IMR-90 (cell line): ENCODE data around the gene TNRC6B.

ENCODE experiments used
- CEBPB ChIP-seq: IDR thresholded peaks from 2 replicates; pipeline ENCODE4 v1.6.1; 2012; ENCODE audit warnings: low read depth, low read length, improper control_type of control experiment
- RCOR1 ChIP-seq: IDR thresholded peaks from 2 replicates; pipeline ENCODE4 v1.6.1; 2012; ENCODE audit warnings: mild to moderate bottlenecking, low read length, improper control_type of control experiment; ENCODE audit not compliant: insufficient replicate concordance
- SMC3 ChIP-seq: fragments of 150-350 bp; IDR thresholded peaks from 2 replicates; pipeline ENCODE4 v1.6.1; 2016; ENCODE audit warnings: low read depth, mild to moderate bottlenecking, antibody characterized with exemption, low read length, moderate library complexity
- TF ChIP-seq, protein P1 (sequence below): conservative IDR thresholded peaks from 2 replicates; pipeline ENCODE4 v1.5.1; 2012; ENCODE audit warnings: mild to moderate bottlenecking, low read depth, low read length, improper control_type of control experiment

DNA sequence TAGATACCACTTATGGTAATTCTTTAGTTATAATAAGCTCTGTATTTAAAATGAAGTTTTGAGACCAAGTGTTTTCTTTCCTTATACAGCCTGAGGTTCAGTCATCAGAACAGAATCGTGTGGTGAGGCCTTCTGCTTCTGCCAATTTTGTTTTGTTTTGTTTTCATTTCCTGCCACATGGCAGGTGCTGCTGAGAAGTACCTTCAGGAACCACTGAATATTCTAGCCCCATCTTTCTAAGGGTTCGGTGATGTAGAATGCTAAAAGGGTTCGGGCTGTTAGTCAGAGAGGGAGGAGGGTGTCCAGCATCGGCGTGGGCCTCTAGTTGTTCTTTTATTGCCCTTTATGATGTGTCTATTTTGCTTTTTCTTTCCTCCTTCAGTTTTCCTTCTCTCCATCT is 25.8 kb downstream of the TNRC6B start:
- TF ChIP-seq, protein P1, sequence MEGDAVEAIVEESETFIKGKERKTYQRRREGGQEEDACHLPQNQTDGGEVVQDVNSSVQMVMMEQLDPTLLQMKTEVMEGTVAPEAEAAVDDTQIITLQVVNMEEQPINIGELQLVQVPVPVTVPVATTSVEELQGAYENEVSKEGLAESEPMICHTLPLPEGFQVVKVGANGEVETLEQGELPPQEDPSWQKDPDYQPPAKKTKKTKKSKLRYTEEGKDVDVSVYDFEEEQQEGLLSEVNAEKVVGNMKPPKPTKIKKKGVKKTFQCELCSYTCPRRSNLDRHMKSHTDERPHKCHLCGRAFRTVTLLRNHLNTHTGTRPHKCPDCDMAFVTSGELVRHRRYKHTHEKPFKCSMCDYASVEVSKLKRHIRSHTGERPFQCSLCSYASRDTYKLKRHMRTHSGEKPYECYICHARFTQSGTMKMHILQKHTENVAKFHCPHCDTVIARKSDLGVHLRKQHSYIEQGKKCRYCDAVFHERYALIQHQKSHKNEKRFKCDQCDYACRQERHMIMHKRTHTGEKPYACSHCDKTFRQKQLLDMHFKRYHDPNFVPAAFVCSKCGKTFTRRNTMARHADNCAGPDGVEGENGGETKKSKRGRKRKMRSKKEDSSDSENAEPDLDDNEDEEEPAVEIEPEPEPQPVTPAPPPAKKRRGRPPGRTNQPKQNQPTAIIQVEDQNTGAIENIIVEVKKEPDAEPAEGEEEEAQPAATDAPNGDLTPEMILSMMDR, result no peak
- TF ChIP-seq RCOR1 (no peak), CEBPB (no peak), SMC3 (no peak)
